Naive thymus-derived CD4-positive, alpha-beta T cell (primary cell): ENCODE results near the gene TMEM263. TPM values are rescaled to one million over a fixed set of nuclear protein-coding genes. Genes with fewer than 3 reads are reported as not detected.
"Not testable (repeated sequence)": the region's sequence is repeated elsewhere in the genome, so short reads cannot be mapped to it uniquely, and the experiment has no call there.

Experiments used
- ATAC-seq: fragments of 150-1000 bp; cut with Tn5 transposase; 2 replicates; pipeline ENCODE4 v1.10.0; 2021; ENCODE audit warnings: mild to moderate bottlenecking, moderate library complexity
- CTCF ChIA-PET: fragments of 350-600 bp; sonication (Branson Sonifier 250); formaldehyde crosslinking; loops from one replicate; lab custom pipeline; 2021; ENCODE audit warnings: antibody characterized with exemption; lab: Charles Lee
- POLR2A ChIA-PET: fragments of 350-600 bp; sonication (Branson Sonifier 250); formaldehyde crosslinking; loops from one replicate; lab custom pipeline; 2021; ENCODE audit warnings: antibody characterized with exemption, inconsistent platforms; lab: Charles Lee
- DNase-seq, 9 donors: peaks; one replicate each; pipeline versions ENCODE4 v3.0.0 to v3.0.0-alpha.2; 2020 to 2022; ENCODE audit warnings: mixed read lengths in 1 of 9
- H3K27ac ChIP-seq: one replicate; pipeline ENCODE4 v1.7.0; 2013; ENCODE audit warnings: mild to moderate bottlenecking, low read depth, low read length, moderate library complexity
- H3K27me3 ChIP-seq, 2 donors: one replicate each; pipeline ENCODE4 v1.7.0; 2013; ENCODE audit warnings: low read length in 2 of 2, mild to moderate bottlenecking in 2 of 2, moderate library complexity in 2 of 2; ENCODE audit not compliant: control insufficient read depth in 2 of 2, insufficient read depth in 2 of 2
- H3K36me3 ChIP-seq, 3 experiments: 1 replicate in 2 of 3; 2 replicates in 1 of 3; pipeline ENCODE4 v1.7.0; 2013; ENCODE audit warnings: low read length in 3 of 3, mild to moderate bottlenecking in 3 of 3, moderate library complexity in 1 of 3; ENCODE audit not compliant: insufficient read depth in 3 of 3, control insufficient read depth in 2 of 3
- H3K4me1 ChIP-seq, 2 donors: one replicate each; pipeline ENCODE4 v1.7.0; 2013; ENCODE audit warnings: low read length in 2 of 2, mild to moderate bottlenecking in 2 of 2, moderate library complexity in 1 of 2; ENCODE audit not compliant: control insufficient read depth in 2 of 2, insufficient read depth in 2 of 2
- H3K4me3 ChIP-seq: 2 replicates; pipeline ENCODE4 v1.7.0; 2013; ENCODE audit warnings: mild to moderate bottlenecking, low read length
- H3K9me3 ChIP-seq, 3 experiments: 1 replicate in 2 of 3; 2 replicates in 1 of 3; pipeline ENCODE4 v1.7.0; 2013; ENCODE audit warnings: low read length in 3 of 3; ENCODE audit not compliant: control insufficient read depth in 2 of 3
- H3K27ac Mint-ChIP-seq, 9 donors: one replicate each; pipeline ENCODE4 v1.8.0; 2020 to 2022; ENCODE audit warnings: mixed read lengths in 9 of 9, mild to moderate bottlenecking in 8 of 9, moderate library complexity in 5 of 9, inconsistent platforms in 2 of 9
- H3K27me3 Mint-ChIP-seq, 5 donors: one replicate each; pipeline ENCODE4 v1.8.0; 2021 to 2022; ENCODE audit warnings: mixed read lengths in 5 of 5, mild to moderate bottlenecking in 1 of 5
- H3K36me3 Mint-ChIP-seq, 5 donors: one replicate each; pipeline ENCODE4 v1.8.0; 2020 to 2022; ENCODE audit warnings: mixed read lengths in 5 of 5, mild to moderate bottlenecking in 3 of 5, inconsistent platforms in 1 of 5
- H3K4me1 Mint-ChIP-seq, 7 donors: one replicate each; pipeline ENCODE4 v1.8.0; 2020 to 2022; ENCODE audit warnings: mixed read lengths in 7 of 7, mild to moderate bottlenecking in 3 of 7, inconsistent platforms in 1 of 7
- H3K4me3 Mint-ChIP-seq, 10 donors: one replicate each; pipeline ENCODE4 v1.8.0; 2020 to 2022; ENCODE audit warnings: mild to moderate bottlenecking in 10 of 10, mixed read lengths in 10 of 10, moderate library complexity in 6 of 10, inconsistent platforms in 2 of 10
- H3K9me3 Mint-ChIP-seq, 11 donors: one replicate each; pipeline ENCODE4 v1.8.0; 2020 to 2022; ENCODE audit warnings: mixed read lengths in 11 of 11, mild to moderate bottlenecking in 4 of 11, inconsistent platforms in 1 of 11, moderate library complexity in 1 of 11
- intact Hi-C, 2 donors: fragments of 100-400 bp; cut with micrococcal nuclease; formaldehyde crosslinking; loops; one replicate each; pipeline ENCODE4 v1.15.1; 2023
- polyA plus RNA-seq, 2 donors: library from polyadenylated mRNA; unstranded; fragments of 300-500 nt; fragmentation: Illumina TruSeq; gene quantifications; one replicate each; pipeline ENCODE4 v1.2.3, GENCODE V29; 2021
- total RNA-seq, 6 experiments: library from RNA in 5 of 6; stranded (reverse) in 5 of 6; gene quantifications; 1 replicate in 5 of 6; 2 replicates in 1 of 6; pipeline ENCODE4 v1.2.3 and lab custom pipeline; 2021 to 2026

The TMEM263 gene
- total and polyA plus RNA-seq, 7 experiments from 2014 or later: 20.0 to 47.8 (median 40.0) TPM

- POLR2A ChIA-PET: no interaction called here
- H3K27me3 Mint-ChIP-seq: peaks cover 5 to 50% (median 14%) of the 10 kb centered on the region in 5 donors
These were observed 35.7 kb upstream of the TMEM263 start for GRCh38 chr12:106919910-106920544.

GRCh38 chr12:106921976-106922375 lies 33.7 kb upstream of the TMEM263 start:
- intact Hi-C loops: loop anchor here in 1 of 2 donors (5.0 kb wide), 1 partner anchor 695 kb away; no protein-coding TSS in a partner anchor
- DNase-seq, ATAC-seq, POLR2A ChIA-PET, H3K36me3 Mint-ChIP-seq, H3K4me3 ChIP-seq, H3K27me3 ChIP-seq, H3K4me3 Mint-ChIP-seq, H3K27ac ChIP-seq, H3K9me3 ChIP-seq, H3K27ac Mint-ChIP-seq, H3K4me1 ChIP-seq, H3K4me1 Mint-ChIP-seq, H3K36me3 ChIP-seq: not testable (repeated sequence)
- H3K27me3 Mint-ChIP-seq: peaks cover 2 to 42% (median 14%) of the 10 kb centered on the region in 5 donors
- CTCF ChIA-PET: interaction anchor here (0.7 kb wide), 1 partner anchor 535 kb away, joined by 3 read pairs; no protein-coding TSS in a partner anchor
- peaks cover 0 to 10% (median 5%) of the 10 kb centered on the region in 11 donors for H3K9me3 Mint-ChIP-seq

More at GRCh38 chr12:106919910-106920544, 35.7 kb upstream of the TMEM263 start:
- H3K36me3 Mint-ChIP-seq: peaks cover 0 to 5% (median 0%) of the 10 kb centered on the region in 5 donors
- Histone ChIP-seq H3K4me1 (peaks cover 0 to under 1% of the 10 kb centered on the region in 2 donors), H3K27ac (no peak overlapping the region), H3K27me3 (no peaks in the 10 kb centered on the region), H3K4me3 (no peak overlapping the region), H3K9me3 (no peaks in the 10 kb centered on the region), H3K36me3 (no peaks in the 10 kb centered on the region)
- peak in 7 of 9 donors; percentile 12 to 53 (median 32) for DNase-seq
- no peak overlapping the region for H3K4me3 Mint-ChIP-seq
- H3K27ac Mint-ChIP-seq: no peak overlapping the region
- peak; percentile 60 for ATAC-seq
- H3K4me1 Mint-ChIP-seq: peaks cover 8 to 15% (median 9%) of the 10 kb centered on the region in 7 donors
- CTCF ChIA-PET: interaction anchor here (0.8 to 2.5 kb wide), 9 partner anchors 13 to 563 kb away, joined by 3 to 10 read pairs (median 5); no protein-coding TSS in a partner anchor
- intact Hi-C loops: loop anchor here (1.0 to 5.0 kb wide), 9 partner anchors 35 to 693 kb away; partner anchors contain the start of genes POLR3B (in 2 of the 2) and TMEM263 (in 1 of the 2)
- H3K9me3 Mint-ChIP-seq: peaks cover 0 to 10% (median 5%) of the 10 kb centered on the region in 11 donors

- POLR2A ChIA-PET, DNase-seq, H3K27ac ChIP-seq, H3K27ac Mint-ChIP-seq, H3K9me3 ChIP-seq, H3K4me1 Mint-ChIP-seq, H3K27me3 ChIP-seq, H3K4me1 ChIP-seq, H3K36me3 ChIP-seq, ATAC-seq, H3K4me3 ChIP-seq, H3K4me3 Mint-ChIP-seq, CTCF ChIA-PET, H3K36me3 Mint-ChIP-seq: not testable (repeated sequence)
- peaks cover 0 to 10% (median 5%) of the 10 kb centered on the region in 11 donors for H3K9me3 Mint-ChIP-seq
- intact Hi-C loops: loop anchor here in 1 of 2 donors (5.0 kb wide), 1 partner anchor 696 kb away; no protein-coding TSS in a partner anchor
- H3K27me3 Mint-ChIP-seq: peaks cover under 1 to 46% (median 16%) of the 10 kb centered on the region in 5 donors
These were observed 32.1 kb upstream of the TMEM263 start for GRCh38 chr12:106923594-106923993.

- Mint-ChIP-seq H3K27ac (no peak overlapping the region), H3K4me3 (no peak overlapping the region), H3K27me3 (peaks cover 8 to 50% (median 19%) of the 10 kb centered on the region in 5 donors), H3K4me1 (peaks cover 0 to 6% (median 1%) of the 10 kb centered on the region in 7 donors), H3K9me3 (peaks cover 0 to 10% (median 5%) of the 10 kb centered on the region in 11 donors), H3K36me3 (peaks cover 0 to 5% (median 0%) of the 10 kb centered on the region in 5 donors)
- H3K36me3 ChIP-seq: no peaks in the 10 kb centered on the region
- ChIA-PET POLR2A (no interaction called here), CTCF (no interaction called here)
- no peak overlapping the region for H3K4me3 ChIP-seq
- ATAC-seq (no peak), DNase-seq (no peak)
- no peak overlapping the region for H3K27ac ChIP-seq
- intact Hi-C loops: loop anchor here in 1 of 2 donors (5.0 kb wide), 1 partner anchor 697 kb away; no protein-coding TSS in a partner anchor
- H3K9me3 ChIP-seq: no peaks in the 10 kb centered on the region
- H3K4me1 ChIP-seq: no peaks in the 10 kb centered on the region
- no peaks in the 10 kb centered on the region for H3K27me3 ChIP-seq
These were observed 31.3 kb upstream of the TMEM263 start for GRCh38 chr12:106924268-106924861.

GRCh38 chr12:106926657-106927056 lies 29.1 kb upstream of the TMEM263 start:
- Histone ChIP-seq H3K4me3 (no peak overlapping the region), H3K9me3 (no peaks in the 10 kb centered on the region), H3K36me3 (no peaks in the 10 kb centered on the region), H3K27ac (no peak overlapping the region), H3K27me3 (no peaks in the 10 kb centered on the region), H3K4me1 (no peaks in the 10 kb centered on the region)
- Mint-ChIP-seq H3K27ac (no peak overlapping the region), H3K4me1 (peaks cover 0 to 1% (median 0%) of the 10 kb centered on the region in 7 donors), H3K9me3 (peaks cover 0 to 10% (median 5%) of the 10 kb centered on the region in 11 donors), H3K27me3 (peaks cover 24 to 62% (median 26%) of the 10 kb centered on the region in 5 donors), H3K36me3 (peaks cover 0 to 5% (median under 1%) of the 10 kb centered on the region in 5 donors), H3K4me3 (no peak overlapping the region)
- DNase-seq (no peak), ATAC-seq (no peak)
- CTCF ChIA-PET: no interaction called here
- POLR2A ChIA-PET: interaction anchor here (0.6 kb wide), 1 partner anchor 91 kb away, joined by 3 read pairs; no protein-coding TSS in a partner anchor
- intact Hi-C loops: no loop called here

GRCh38 chr12:106934277-106934676 lies 21.4 kb upstream of the TMEM263 start:
- Mint-ChIP-seq H3K4me1 (peaks cover 0 to under 1% (median 0%) of the 10 kb centered on the region in 7 donors), H3K27me3 (peaks cover 10 to 45% (median 20%) of the 10 kb centered on the region in 5 donors), H3K36me3 (peaks cover 0 to 4% (median 0%) of the 10 kb centered on the region in 5 donors), H3K4me3 (no peak overlapping the region), H3K27ac (peak overlapping the region in 1 of 9 donors; percentile 9), H3K9me3 (peaks cover 0 to 2% (median 0%) of the 10 kb centered on the region in 11 donors)
- Histone ChIP-seq H3K4me1 (no peaks in the 10 kb centered on the region), H3K36me3 (no peaks in the 10 kb centered on the region), H3K9me3 (no peaks in the 10 kb centered on the region), H3K27me3 (no peaks in the 10 kb centered on the region), H3K27ac (no peak overlapping the region), H3K4me3 (no peak overlapping the region)
- intact Hi-C loops: no loop called here
- POLR2A ChIA-PET: no interaction called here
- DNase-seq: no peak
- CTCF ChIA-PET: no interaction called here
- ATAC-seq: no peak
